NCI-H69 (cell line): Measurements from ENCODE around the gene GALNT18.

Source experiments
- DNase-seq: peaks from one replicate; lab custom pipeline; 2025; lab: John Stamatoyannopoulos, UW

The GALNT18 gene

GRCh38 chr11:11433960-11434359, 187.8 kb downstream of the GALNT18 start:
- DNase-seq = peak; percentile 32

GRCh38 chr11:11432621-11433319, 189.0 kb downstream of the GALNT18 start:
- no peak for DNase-seq

GRCh38 chr11:11430431-11430830, 191.4 kb downstream of the GALNT18 start:
- no peak for DNase-seq

- no peak for DNase-seq
Observed at GRCh38 chr11:11428714-11429113, 193.1 kb downstream of the GALNT18 start.

GRCh38 chr11:11427542-11427941, 194.3 kb downstream of the GALNT18 start:
- DNase-seq = peak; percentile 70

GRCh38 chr11:11427140-11427539, 194.7 kb downstream of the GALNT18 start:
- peak; percentile 64 for DNase-seq

GRCh38 chr11:11426226-11426952, 195.4 kb downstream of the GALNT18 start:
- DNase-seq = peak; percentile 87

DNA sequence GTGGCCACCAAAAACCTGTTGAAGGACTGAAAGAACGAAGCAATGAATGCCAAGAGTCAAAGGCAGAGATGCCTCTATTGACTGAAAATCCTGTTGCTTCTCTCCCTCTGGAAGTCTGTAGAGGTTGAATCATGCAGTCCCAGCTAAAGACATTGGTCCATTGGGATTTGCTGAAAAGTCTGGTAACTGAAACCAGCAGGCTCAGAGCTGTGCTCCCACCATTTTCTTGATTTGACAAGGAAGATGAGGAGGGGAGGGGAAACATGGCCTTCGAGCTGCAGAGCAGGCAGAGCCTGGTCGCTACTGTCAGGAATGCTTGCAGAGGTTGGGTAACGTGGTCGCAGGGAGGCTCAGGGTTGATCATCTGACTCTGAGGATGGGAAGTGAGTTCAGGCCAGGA, 196.0 kb downstream of the GALNT18 start:
- DNase-seq = peak; percentile 51

DNA sequence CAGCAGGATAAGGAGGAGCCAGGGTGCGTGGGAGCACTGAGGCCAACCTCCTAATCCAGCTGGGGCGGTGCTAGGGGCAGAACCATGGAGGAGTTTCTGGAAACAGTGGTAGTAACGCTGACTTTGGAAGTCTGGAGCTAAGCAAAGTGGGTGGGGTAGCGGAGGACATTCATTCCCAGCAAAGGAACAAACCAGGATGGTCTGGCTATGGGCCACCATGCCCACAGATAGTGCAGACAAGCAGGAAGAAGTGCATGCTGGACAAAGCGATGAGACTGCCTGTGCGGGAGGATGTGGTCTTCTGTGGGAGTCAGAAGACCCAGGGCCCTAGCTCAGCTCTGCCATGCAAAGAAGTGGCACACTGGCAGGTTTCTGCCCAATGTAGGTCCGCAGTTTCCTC, 197.1 kb downstream of the GALNT18 start:
- DNase-seq = no peak

- peak; percentile 93 for DNase-seq
Observed at GRCh38 chr11:11422411-11423128, 199.2 kb downstream of the GALNT18 start.

DNA sequence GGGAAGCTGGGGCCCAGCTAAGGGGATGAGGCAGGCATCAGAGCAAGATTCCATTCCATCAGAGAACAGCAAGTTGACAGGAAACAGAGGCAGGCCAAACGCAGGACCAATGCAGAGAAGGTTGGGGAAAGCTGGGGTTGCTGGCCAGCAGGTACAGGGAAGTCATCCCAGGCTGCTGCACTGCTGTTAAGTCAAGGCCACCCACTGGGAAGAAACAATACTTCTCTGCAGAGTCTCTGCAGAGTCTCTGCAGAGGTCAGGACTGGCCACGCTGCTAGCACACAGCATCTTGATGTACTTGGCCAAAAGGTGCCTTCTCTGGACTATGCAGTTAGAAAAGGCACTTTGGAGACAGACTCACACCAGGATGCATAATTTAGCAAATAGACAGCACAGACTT, 200.3 kb downstream of the GALNT18 start:
- peak; percentile 63 for DNase-seq

- peak; percentile 40 for DNase-seq
Observed at GRCh38 chr11:11420899-11421285, 200.9 kb downstream of the GALNT18 start.

DNA sequence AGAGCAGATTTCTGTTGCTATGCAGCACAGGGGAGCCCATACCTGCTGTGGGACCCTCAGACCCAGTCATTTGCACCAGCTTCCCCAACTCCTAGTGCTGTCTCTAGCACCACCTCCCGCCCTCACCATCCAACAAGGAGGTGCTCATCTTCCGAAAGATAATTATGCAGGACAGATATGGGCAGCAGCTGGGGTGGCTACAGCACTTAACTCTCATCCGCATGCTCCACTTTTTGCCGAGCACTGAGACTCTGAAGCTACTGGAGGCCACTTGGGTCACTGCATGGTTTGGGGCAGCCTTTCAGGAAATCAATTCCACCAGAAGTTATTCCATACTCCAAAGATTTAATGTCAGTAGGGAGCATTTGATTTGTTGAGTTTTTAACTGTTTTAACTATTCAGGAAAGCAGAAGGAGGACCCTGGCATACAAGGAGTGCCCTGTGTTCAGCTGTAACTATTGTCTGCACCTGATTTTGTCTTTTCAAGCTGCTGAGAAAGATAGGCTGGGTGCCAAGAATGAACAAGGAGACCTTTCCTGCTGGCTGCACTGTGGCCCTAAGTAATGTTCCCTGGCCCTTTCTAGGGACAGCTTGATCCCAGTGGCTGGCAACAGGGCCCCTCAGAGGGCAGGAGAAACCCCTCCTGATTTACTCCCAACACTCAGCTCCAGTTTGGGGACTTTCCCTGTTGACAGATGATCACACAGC, 201.5 kb downstream of the GALNT18 start:
- peak; percentile 55 for DNase-seq

GRCh38 chr11:11419747-11420146, 202.1 kb downstream of the GALNT18 start:
- DNase-seq = peak; percentile 55

GRCh38 chr11:11416917-11417316, 204.9 kb downstream of the GALNT18 start:
- DNase-seq = no peak

DNA sequence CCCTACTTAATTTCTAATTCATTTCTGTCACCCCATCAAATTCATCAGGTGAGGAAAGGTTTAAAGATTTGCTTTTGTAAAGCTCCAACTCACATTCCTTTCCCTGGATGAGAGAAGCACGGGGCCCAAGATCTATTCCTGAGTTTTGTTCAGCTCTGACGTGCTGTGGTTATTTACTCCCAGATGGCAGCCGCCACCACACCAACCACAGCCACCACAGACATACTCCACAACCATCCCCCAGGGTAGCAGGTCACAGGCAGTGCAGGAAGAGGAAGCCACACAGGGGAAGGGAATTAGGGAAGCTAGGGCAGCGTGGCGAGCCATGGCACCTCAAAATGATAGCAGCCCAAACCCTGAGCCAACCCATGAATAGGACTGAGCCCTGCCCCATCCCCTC, 205.3 kb downstream of the GALNT18 start:
- DNase-seq = no peak

- no peak for DNase-seq
Observed at GRCh38 chr11:11415901-11416300, 205.9 kb downstream of the GALNT18 start.

DNA sequence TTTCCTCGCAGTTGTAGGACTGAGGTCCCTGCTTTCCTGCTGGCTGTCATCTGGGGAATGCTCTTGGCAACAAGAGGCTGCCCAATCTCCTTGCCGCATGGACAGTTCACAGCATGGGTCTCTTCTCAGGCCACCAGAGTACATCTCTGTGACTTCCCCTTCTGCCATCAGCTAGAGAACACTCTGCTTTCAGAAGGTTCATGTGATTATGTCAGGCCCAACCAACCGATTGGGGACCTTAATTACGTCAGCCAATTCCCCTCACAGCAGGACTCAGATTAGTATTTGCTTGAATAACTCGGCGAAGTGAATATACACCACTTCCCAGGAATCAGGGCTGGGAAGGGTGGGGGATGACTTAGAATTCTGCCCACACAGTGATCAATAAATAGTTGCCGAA, 206.8 kb downstream of the GALNT18 start:
- peak; percentile 69 for DNase-seq

DNA sequence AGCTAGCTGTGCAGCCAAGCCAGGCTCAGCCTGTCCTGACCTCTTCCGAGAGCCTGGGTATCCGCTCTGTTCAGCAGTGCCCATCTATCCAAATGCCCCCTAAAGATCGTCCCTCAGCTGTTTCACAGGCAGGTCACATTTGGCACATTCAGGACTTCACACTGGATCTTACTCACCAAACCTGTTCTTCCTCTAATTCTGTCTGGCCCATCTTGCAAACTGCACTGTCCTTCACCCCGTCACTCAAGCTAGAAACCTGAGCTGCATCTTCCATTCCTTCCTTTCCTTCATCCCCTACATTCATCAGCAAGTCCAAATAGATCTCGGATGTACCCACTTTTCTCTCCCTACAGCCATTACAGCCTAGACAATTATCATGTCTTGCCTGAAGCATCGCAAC, 208.0 kb downstream of the GALNT18 start:
- DNase-seq = no peak

DNA sequence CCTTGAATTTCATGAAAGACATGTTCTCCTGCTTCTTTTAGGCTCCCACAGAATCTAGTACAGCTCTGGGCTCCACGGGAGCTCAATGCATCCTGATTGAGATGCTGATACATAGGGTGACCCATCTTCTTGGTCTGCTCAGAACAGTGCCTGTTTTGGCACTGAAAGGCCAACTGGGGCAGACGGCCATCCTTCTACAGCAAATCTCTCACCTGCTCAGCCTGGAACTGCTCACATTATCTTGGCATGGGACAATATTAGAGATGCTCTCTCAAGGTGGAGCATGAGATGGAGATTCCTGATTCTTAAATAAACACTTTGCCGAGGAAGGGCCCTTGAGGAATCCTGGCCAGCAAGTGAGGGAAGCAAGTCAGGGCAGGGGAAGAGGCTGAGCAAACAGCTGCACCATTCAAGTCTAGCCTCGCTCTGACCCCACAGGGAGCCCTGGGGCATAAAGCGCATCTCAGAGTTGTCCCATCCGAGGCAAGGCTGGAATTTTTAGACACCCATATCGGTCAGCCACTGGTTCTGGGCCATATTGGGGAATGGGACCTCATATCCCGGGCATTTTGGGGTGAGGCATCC, 210.3 kb downstream of the GALNT18 start:
- no peak for DNase-seq

DNA sequence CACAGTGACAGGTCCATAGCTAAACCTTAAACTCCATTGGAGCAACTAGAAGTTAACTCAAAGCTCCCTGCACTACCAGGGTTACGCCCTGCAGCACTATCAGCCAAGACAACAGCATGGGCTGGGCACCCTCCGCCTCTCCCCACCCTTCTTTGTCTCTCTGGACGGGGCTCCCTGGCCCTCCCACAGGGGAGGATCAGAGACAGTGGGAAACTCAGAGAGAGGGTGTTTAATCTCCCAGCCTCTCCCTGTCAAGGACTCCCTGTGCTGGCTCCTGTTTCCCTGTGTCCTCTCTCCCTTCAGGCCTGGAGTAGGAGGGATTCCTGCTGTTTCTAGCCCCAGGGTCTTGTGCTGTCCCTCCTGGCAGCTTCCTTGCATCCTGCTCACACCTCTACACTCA, 211.9 kb downstream of the GALNT18 start:
- DNase-seq = peak; percentile 97

DNA sequence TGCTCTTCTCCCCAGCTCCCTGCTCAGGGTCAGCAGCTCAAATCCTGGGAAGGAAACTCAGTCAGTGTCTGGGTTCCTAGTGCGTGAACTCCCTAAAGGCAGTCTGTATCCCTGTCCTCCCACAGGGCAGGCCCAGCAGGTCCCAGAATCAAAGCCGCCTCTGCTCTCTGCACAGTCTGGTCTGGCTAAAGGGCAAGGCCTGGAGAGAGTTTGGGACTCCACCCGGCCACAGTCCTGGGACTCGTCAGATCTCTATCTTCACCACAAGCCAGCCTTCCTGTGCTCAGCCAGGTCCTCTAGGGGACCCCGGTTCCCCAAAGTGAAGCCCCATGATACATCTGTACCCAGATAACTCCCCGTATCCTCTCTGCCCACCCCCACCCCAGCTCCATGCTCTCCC, 212.6 kb downstream of the GALNT18 start:
- DNase-seq = no peak
